ENCODE measurements around the gene GDF10. TPM values are rescaled to one million over a fixed set of nuclear protein-coding genes. Genes with fewer than 3 reads are reported as not detected.

GDF10 gene
- total and polyA plus RNA-seq, 2 donors (not counting 3 experiments of a cell fraction or from before 2014, with no cell fraction given) = not detected

GRCh38 chr10:47278720-47279119, 21.3 kb upstream of the GDF10 start:
- dilution Hi-C loops (cut with MboI; ENCODE audit: extremely low pct_ligation_motif_present, low sequenced_read_pairs) (no loop called here), intact Hi-C loops (cut with micrococcal nuclease) (no loop called here)
- Histone ChIP-seq H3K9me1 (replicated peaks; ENCODE audit: control insufficient read depth, extremely low read depth, insufficient read depth, low read length) (no peaks in the 10 kb centered on the region), H3K36me3 (ENCODE audit: control insufficient read depth in 2 of 2, extremely low read depth in 1 of 2, insufficient read depth in 2 of 2, low read length in 2 of 2) (no peaks in the 10 kb centered on the region), H3K4me1 (ENCODE audit: control insufficient read depth, extremely low read depth, insufficient read depth, low read length) (no peaks in the 10 kb centered on the region), H3K9me3 (replicated peaks; ENCODE audit: control insufficient read depth, insufficient read depth, low read length) (no peaks in the 10 kb centered on the region), H3K27ac (ENCODE audit: insufficient read depth, low read depth, low read length) (no peak overlapping the region), H4K20me1 (replicated peaks; ENCODE audit: control insufficient read depth, extremely low read depth, insufficient read depth, low read length) (no peaks in the 10 kb centered on the region), H2AFZ (ENCODE audit: low read depth, low read length) (no peak overlapping the region), H3K4me2 (ENCODE audit: insufficient read depth, low read length) (no peak overlapping the region), H3K79me2 (ENCODE audit: control insufficient read depth, insufficient read depth, low read length) (no peaks in the 10 kb centered on the region), H3K4me3 (replicated peaks in 1 of 3; ENCODE audit: insufficient read depth in 1 of 3, low read depth in 1 of 3, low read length in 3 of 3) (no peak overlapping the region), H3K27me3 (ENCODE audit: control insufficient read depth in 2 of 2, insufficient read depth in 2 of 2, low read length in 2 of 2) (no peaks in the 10 kb centered on the region), H3K9ac (replicated peaks; ENCODE audit: extremely low read depth, insufficient read depth, low read length) (no peak overlapping the region)
- ChIA-PET CTCF (interaction anchor here (1.3 kb wide), 1 partner anchor 10 kb away, joined by 4 read pairs; no protein-coding TSS in a partner anchor), POLR2A (no interaction called here)
- no TSS peak for BruUV-seq (replicated peaks)
- TF ChIP-seq POLR2AphosphoS5 (IDR thresholded peaks at IDR 0.05; ENCODE audit: insufficient read depth, low read depth, low read length) (no peak), GATA2 (IDR thresholded peaks at IDR 0.05; ENCODE audit: insufficient read depth, insufficient read length, low read depth, low read length) (no peak), EZH2 (IDR thresholded peaks at IDR 0.05; ENCODE audit: borderline replicate concordance, low read depth, low read length, severe bottlenecking) (no peak), JUN (IDR thresholded peaks at IDR 0.05; ENCODE audit: borderline replicate concordance, insufficient read depth, insufficient read length, low read depth) (no peak), FOS (IDR thresholded peaks at IDR 0.05; ENCODE audit: borderline replicate concordance, insufficient read depth, low read length) (no peak), MYC (IDR thresholded peaks at IDR 0.05; ENCODE audit: low read depth, low read length) (no peak), POLR2A (IDR thresholded peaks at IDR 0.05; ENCODE audit: low read depth, low read length) (no peak), MAX (IDR thresholded peaks at IDR 0.05; ENCODE audit: insufficient read depth, insufficient read length) (no peak)
- TF ChIP-seq, protein P1, sequence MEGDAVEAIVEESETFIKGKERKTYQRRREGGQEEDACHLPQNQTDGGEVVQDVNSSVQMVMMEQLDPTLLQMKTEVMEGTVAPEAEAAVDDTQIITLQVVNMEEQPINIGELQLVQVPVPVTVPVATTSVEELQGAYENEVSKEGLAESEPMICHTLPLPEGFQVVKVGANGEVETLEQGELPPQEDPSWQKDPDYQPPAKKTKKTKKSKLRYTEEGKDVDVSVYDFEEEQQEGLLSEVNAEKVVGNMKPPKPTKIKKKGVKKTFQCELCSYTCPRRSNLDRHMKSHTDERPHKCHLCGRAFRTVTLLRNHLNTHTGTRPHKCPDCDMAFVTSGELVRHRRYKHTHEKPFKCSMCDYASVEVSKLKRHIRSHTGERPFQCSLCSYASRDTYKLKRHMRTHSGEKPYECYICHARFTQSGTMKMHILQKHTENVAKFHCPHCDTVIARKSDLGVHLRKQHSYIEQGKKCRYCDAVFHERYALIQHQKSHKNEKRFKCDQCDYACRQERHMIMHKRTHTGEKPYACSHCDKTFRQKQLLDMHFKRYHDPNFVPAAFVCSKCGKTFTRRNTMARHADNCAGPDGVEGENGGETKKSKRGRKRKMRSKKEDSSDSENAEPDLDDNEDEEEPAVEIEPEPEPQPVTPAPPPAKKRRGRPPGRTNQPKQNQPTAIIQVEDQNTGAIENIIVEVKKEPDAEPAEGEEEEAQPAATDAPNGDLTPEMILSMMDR (IDR thresholded peaks at IDR 0.05; ENCODE audit: extremely low read depth in 1 of 2, insufficient read depth in 1 of 2, low read depth in 1 of 2, low read length in 2 of 2) = no peak
- DNase-seq (ENCODE audit: low read depth, low spot score) = no peak
- no peak for FAIRE-seq
